Activated T-cell treated with anti-CD3 and anti-CD28 coated beads for 48 hours (primary cell): ENCODE data around the gene TRAK1.

Experiments used
- DNase-seq: peaks from one replicate; pipeline ENCODE4 v3.0.0-alpha.2; 2020; ENCODE audit warnings: low read depth

The TRAK1 gene

GRCh38 chr3:42209917-42210316 is 118.8 kb downstream of the TRAK1 start:
- no peak for DNase-seq

DNA sequence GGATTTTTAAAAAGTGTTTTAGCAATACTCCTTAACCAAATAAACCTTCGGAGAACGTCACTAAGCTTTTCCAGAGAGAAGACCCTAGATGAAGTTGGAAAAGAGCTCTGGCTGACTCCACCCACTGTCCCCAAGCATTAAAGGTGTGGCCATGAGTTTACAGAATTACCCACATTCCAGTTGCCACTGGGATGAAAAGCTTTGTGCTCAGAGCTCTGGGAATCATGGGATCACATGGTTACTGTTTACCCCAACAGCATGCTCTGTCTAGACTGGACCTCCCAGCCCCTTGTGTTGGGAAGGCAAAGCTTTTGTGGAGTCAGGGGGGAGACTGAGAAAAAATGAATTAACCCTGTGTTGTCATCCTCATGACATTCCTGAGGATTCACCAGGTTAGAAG is 119.6 kb downstream of the TRAK1 start:
- no peak for DNase-seq

GRCh38 chr3:42213417-42213816 is 122.3 kb downstream of the TRAK1 start:
- no peak for DNase-seq

- DNase-seq: no peak
Measured at GRCh38 chr3:42214064-42214463, 122.9 kb downstream of the TRAK1 start.

- no peak for DNase-seq
Measured at GRCh38 chr3:42214565-42215283, 123.6 kb downstream of the TRAK1 start.

DNA sequence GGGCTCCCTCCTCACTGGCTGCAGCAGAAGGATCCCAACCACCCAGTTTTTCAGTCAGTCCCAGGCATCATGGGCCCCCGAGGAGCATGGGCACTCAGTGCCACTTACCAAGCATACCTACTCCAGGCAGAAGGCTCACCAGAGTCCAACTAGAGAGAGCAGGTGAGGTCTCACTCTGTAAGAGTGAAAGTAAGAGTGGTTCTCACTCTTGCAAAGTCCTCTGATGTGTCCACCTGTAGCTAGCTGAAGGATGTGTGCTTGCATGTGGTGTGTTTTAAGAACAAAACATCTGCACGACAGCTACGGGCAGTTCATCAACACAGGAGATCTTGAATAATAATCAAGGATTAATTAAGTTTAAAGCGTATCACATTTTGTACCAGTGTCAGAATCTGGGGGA is 125.1 kb downstream of the TRAK1 start:
- DNase-seq: no peak

- no peak for DNase-seq
Measured at GRCh38 chr3:42216931-42217333, 125.8 kb downstream of the TRAK1 start.

GRCh38 chr3:42220436-42221121 is 129.4 kb downstream of the TRAK1 start:
- no peak for DNase-seq

DNA sequence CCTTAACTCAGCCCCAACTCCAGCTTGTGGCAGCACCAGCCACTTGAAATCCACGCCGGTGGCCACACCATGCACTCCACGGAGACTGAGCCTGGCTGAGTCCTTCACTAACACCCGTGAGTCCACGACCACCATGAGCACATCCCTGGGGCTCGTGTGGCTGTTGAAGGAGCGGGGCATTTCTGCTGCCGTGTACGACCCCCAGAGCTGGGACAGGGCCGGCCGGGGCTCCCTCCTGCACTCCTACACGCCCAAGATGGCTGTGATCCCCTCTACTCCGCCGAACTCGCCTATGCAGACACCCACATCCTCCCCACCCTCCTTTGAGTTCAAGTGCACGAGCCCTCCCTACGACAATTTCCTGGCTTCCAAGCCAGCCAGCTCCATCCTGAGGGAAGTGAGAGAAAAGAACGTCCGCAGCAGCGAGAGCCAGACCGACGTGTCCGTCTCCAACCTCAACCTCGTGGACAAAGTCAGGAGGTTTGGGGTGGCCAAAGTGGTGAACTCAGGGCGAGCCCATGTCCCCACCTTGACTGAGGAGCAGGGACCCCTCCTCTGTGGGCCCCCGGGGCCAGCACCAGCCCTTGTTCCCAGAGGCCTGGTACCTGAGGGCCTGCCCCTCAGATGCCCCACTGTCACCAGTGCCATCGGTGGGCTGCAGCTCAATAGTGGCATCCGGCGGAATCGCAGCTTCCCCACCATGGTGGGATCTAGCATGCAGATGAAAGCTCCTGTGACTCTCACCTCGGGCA is 132.0 kb downstream of the TRAK1 start:
- DNase-seq: no peak

GRCh38 chr3:42224178-42224577 is 133.0 kb downstream of the TRAK1 start:
- DNase-seq: no peak

- no peak for DNase-seq
Measured at GRCh38 chr3:42224658-42225421, 133.7 kb downstream of the TRAK1 start.

DNA sequence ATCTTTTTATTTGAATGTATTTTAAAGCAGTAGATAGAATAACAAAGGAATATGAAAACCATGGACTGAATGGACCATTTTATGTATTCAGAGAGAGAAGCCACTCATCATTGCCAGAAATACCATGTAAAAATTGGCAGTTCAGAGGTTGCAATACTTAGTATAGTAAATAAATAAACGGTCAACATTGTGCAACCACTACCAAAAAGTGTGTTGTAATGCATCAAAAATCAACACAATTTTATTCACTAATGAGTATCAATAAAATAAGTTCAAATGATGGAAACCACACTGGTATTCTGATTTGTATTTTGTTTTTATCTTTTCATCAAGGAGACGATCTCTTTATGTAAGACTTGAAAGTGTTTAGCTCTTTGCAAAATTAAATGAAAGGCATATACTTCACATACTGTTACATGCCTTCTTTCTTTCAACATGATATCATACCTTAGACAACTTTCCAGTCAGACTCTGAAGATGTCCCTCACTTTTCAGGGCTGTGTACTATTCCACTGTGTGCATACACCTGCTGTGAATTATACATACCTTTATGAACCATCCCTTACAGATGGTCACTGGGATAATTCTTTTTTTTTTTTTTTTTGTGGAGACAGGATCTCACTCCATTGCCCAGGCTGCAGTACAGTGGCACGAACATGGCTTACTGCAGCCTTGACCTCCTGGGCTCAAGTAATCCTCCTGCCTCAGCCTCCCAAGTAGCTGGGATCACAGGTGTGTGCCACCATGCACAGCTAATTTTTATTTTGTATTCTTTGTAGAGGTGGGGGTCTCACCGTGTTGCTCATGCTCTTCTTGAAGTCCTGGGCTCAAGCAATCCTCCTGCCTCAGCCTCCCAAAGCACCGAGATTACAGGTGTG is 134.6 kb downstream of the TRAK1 start:
- no peak for DNase-seq

GRCh38 chr3:42226470-42227425 is 135.6 kb downstream of the TRAK1 start:
- no peak for DNase-seq

DNA sequence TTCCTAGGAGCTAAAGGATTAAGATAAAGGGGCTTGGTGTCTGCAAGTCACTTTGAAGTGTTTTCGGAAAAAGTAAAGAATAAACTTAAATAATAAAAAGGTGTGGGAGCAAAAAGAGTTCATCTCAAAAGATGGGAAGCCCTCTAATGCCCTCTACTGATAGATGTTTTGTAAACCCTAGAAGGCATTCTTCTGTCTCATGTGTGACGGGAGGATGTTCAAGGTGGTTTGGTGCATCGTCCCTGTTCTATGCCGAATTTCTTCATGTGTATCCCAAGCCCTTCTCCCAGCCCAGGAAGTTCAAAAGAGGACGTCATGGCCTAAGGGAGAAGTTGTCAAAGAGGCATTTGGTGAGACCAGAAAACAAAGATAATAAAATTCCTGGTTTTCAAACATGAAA is 137.6 kb downstream of the TRAK1 start:
- no peak for DNase-seq

GRCh38 chr3:42229266-42229941 is 138.2 kb downstream of the TRAK1 start:
- DNase-seq: no peak

DNA sequence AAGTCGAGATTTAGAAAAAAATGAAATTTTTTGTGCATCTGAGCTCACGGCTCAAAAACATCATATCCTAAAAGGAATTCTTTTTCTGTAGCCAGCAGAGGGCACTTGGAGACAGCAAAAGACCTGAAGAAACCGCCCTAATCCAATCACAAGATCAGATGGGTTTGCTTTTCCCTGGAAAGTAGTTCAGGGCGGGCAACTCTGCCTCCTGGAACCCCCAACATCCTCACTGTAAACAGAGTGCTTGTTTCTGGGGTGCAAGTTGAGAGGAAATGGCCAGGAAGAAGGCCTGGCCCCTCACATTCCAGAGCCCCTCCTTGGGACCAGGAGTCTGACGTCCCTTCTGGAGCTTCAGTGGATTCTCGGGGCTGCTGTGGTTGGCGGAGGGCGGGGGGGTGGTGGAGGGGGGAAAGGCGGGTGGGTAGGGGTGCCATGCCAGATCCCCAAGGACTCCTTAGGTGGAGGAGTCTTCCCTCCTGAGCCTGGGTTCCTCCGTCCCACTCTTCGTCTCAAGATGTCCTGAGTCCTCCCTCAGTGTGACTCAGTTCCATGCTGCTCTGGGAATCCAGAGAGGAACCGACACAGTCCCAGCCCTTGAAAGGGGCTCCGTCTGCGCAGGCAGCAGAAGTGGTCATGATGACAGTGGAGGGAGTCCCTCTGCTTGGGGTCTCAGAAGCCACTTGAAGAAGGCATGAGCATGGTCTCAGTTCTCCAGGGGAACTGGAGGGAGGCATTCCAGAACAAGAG is 139.0 kb downstream of the TRAK1 start:
- DNase-seq: no peak

DNA sequence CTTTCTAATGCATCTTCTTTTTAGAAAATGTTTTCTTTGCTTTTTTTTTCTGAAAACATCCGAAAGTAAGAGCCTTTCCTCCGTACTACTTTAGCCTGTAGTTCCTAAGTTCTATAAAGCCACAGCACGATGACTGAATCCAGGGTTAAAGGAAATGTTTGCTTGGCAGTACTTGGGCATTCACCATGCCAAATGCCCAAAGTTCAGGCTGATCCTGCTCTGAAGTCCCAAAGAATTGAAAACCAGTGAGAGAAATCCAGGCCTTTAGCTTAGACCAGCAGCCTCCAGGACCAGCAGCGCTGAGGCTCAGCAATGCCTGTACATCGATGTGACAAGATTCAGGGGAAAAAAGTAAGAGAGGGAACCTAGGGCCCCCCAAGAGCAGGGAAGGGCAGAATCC is 139.7 kb downstream of the TRAK1 start:
- DNase-seq: no peak

- DNase-seq: no peak
Measured at GRCh38 chr3:42235532-42235931, 144.4 kb downstream of the TRAK1 start.

DNA sequence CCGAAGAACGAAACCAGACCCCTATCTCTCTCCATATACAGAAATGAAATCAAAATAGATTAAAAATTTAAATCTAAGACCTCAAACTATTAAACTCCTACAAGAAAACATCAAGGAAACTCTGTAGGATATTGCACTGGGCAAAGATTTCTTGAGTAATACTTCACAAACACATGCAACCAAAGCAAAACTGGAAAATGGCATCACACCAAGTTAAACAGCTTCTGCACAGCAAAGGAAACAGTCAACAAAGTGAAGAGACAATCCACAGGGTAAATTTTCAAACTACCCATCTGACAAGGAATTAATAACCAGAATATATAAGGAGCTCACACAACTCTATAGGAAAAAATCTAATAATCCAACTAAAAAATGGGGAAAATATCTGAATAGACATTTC is 145.5 kb downstream of the TRAK1 start:
- DNase-seq: no peak
